Measurements from ENCODE around the gene HDAC10. TPM values are rescaled to one million over a fixed set of nuclear protein-coding genes. Genes with fewer than 3 reads are reported as not detected.

HDAC10 gene
- total RNA-seq, 1 experiment from 2014 or later: 45.0 TPM

- H3K9me3 Mint-ChIP-seq: no peaks in the 10 kb centered on the region; a peak in 1 of 5 replicates
- H3K27me3 ChIP-seq (ENCODE audit: insufficient read depth, low read length): no peaks in the 10 kb centered on the region
- H4K5ac ChIP-seq (ENCODE audit: insufficient read length, low read depth, low read length): no peak overlapping the region
- H3K79me1 ChIP-seq (ENCODE audit: insufficient read depth, low read depth, low read length, poor library complexity, severe bottlenecking): no peaks in the 10 kb centered on the region
- no peak overlapping the region for H3K14ac ChIP-seq (ENCODE audit: insufficient read depth, low read length)
- H3K9me3 ChIP-seq (ENCODE audit: control insufficient read depth, low read depth, low read length): no peaks in the 10 kb centered on the region
- no peak overlapping the region for H4K8ac ChIP-seq (replicated peaks; ENCODE audit: insufficient read length, low read depth, low read length)
- H3K79me2 ChIP-seq (ENCODE audit: insufficient read depth, low read length): no peaks in the 10 kb centered on the region
- H2BK15ac ChIP-seq (ENCODE audit: low read depth, low read length): no peak overlapping the region
- H4K20me1 ChIP-seq (ENCODE audit: control insufficient read depth, insufficient read depth, insufficient read length): no peaks in the 10 kb centered on the region
- DNase-seq: no peak
- no peak overlapping the region for H3K27ac Mint-ChIP-seq
- no peak for TF ChIP-seq CTCF (conservative IDR thresholded peaks at IDR 0.05)
- no peak overlapping the region for H3K4me2 ChIP-seq (ENCODE audit: insufficient read depth, insufficient read length, low read length)
- H3K36me3 Mint-ChIP-seq (ENCODE audit: insufficient read depth in 1 of 3, low read depth in 3 of 3): peaks cover 20 to 48% (median 47%) of the 10 kb centered on the region in 3 experiments
- no peak overlapping the region for H2BK5ac ChIP-seq (ENCODE audit: insufficient read length, low read length)
- H3K23me2 ChIP-seq (ENCODE audit: insufficient read length, low read depth, low read length, poor library complexity, severe bottlenecking): peaks cover 3% of the 10 kb centered on the region
- no peak overlapping the region for H2AK5ac ChIP-seq (ENCODE audit: insufficient read length, low read length)
- H3K18ac ChIP-seq (ENCODE audit: insufficient read length, low read depth, low read length): no peak overlapping the region
- no peak overlapping the region for H2BK120ac ChIP-seq (ENCODE audit: low read depth, low read length, poor library complexity, severe bottlenecking)
- no peak overlapping the region for H3K4ac ChIP-seq (ENCODE audit: low read depth, low read length)
- WGBS (ENCODE audit: extremely low coverage, insufficient read length, low lambda C conversion rate): no CpG with 5 or more reads among the region's 30 CpGs
- H3K56ac ChIP-seq (ENCODE audit: insufficient read length, low read depth, low read length): no peak overlapping the region
- H3K9ac ChIP-seq (ENCODE audit: extremely low read depth, insufficient read length, low read length): no peak overlapping the region
- H3K4me1 Mint-ChIP-seq: no peaks in the 10 kb centered on the region
- no peak overlapping the region for H3K4me3 Mint-ChIP-seq
- H3K27ac ChIP-seq (ENCODE audit: insufficient read length, low read depth, low read length): no peak overlapping the region
- H2AFZ ChIP-seq (ENCODE audit: low read length): no peak overlapping the region
- H2BK12ac ChIP-seq (ENCODE audit: insufficient read length, low read depth, low read length): no peak overlapping the region
- no peak overlapping the region for H2BK20ac ChIP-seq (ENCODE audit: low read depth, low read length, poor library complexity, severe bottlenecking)
- H4K91ac ChIP-seq (ENCODE audit: insufficient read length, low read depth, low read length): no peak overlapping the region
- H3K27me3 Mint-ChIP-seq (ENCODE audit: low read depth): no peaks in the 10 kb centered on the region
- no peaks in the 10 kb centered on the region for H3K4me1 ChIP-seq (ENCODE audit: insufficient read depth, low read length)
- no peak overlapping the region for H3T11ph ChIP-seq (ENCODE audit: low read length)
- H3K23ac ChIP-seq (ENCODE audit: insufficient read length, low read depth, low read length): no peak overlapping the region
Observed at GRCh38 chr22:50283821-50284220, 32.8 kb upstream of the HDAC10 start.

All from H9 (cell line).